Activated naive CD4-positive, alpha-beta T cell treated with Interleukin-2 at 50 U/mL for 16 hours (primary cell): ENCODE results near the gene SMIM29.

Experiments
- DNase-seq: peaks from one replicate; pipeline ENCODE4 v3.0.0-alpha.2; 2020

Gene SMIM29

GRCh38 chr6:34239893-34240292 is 8.9 kb downstream of the SMIM29 start:
- no peak for DNase-seq

DNA sequence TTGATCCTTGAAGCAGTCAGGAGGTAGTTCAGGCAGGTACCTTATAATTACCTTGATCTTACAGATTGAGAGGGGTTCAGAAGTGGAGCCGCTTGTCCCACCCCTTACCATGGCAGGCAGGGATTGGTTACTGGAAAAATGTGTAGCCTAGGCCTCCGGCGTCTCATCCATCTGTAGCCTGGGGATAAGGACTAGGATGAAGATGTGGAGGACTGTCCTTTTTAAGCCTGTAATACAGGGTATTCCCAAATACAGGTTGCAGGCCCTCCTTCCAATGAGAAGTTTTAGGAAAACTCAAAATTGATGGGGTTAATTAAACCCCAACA is 9.3 kb downstream of the SMIM29 start:
- no peak for DNase-seq

GRCh38 chr6:34238585-34239499 is 10.0 kb downstream of the SMIM29 start:
- DNase-seq, result no peak

- peak; percentile 77 for DNase-seq
Measured at GRCh38 chr6:34237722-34238584, 10.9 kb downstream of the SMIM29 start.

GRCh38 chr6:34237316-34237721 is 11.5 kb downstream of the SMIM29 start:
- DNase-seq, result peak; percentile 44

GRCh38 chr6:34236443-34237315 is 12.1 kb downstream of the SMIM29 start, which contains the start of gene HMGA1:
Gene HMGA1 (plus strand): TSS chr6:34236873. CDS start chr6:34240781, 3,908 bp downstream.
- peak; percentile 90 for DNase-seq

DNA sequence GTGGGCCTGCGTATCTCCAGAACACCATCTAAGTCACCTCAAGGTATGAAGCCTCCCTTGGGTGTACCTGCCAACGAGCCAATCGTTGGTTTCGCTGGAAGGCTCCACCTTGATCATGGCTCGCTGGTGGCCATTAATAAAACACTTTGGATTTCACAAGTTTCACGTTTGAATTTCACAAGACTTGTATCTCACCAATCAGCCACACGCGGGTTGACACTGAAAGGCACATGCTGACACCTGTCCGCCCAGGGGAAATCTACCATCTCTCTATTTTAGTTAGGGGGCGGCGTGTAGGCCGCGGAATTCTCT is 12.7 kb downstream of the SMIM29 start:
- DNase-seq, result peak; percentile 66

- DNase-seq, result peak; percentile 69
Measured at GRCh38 chr6:34235307-34236130, 13.3 kb downstream of the SMIM29 start.

DNA sequence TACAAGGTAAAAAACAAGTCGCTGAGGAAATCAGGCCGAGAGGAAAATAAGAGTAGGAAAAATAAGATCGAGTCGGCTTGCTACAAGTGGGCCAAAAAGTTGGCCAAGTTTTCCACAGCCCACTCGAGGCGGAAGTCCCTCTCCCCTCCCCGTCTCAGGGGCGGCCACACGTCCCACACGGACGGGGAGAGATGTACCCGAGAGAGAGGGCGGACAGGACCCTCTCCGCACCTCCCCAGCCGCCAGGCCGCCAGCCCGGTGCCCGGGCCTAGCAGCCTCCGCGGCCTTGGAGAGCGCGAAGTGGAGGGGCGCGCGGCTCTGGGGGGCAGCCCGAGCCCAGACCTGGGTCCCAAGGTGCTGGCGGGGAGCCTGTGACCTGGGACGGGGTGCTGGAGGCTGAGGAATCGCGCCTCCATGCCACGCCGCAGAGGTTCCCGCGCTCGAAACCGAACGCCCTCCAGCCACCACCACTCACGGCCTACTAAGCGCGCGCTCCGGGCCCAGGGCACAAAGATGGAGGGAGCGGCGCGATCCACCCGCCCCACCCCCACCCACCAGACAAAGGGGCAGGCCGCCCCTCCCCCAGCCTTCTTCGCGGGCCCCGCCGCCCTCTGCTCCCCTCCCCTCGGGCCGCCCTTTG is 14.0 kb downstream of the SMIM29 start:
- no peak for DNase-seq

DNA sequence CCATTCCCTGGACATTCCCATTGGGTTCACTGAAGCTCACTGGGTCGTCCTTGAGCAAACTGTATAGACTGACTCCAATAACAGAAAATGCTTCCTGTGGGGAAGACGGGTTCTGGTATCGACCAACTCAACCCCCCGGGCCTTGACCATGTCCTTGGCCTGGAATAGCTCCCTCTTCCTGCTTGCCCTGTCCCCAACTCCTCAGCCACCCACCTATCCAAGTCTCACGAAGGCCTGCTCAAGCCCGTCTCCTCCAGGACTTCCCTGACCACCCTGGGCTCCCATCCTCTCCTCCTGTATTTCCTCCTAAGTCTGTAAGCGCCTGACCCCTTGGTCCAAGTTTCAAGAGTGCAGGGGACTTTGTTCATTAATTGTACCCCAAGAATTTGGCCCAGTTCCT is 14.9 kb downstream of the SMIM29 start:
- DNase-seq, result no peak

DNA sequence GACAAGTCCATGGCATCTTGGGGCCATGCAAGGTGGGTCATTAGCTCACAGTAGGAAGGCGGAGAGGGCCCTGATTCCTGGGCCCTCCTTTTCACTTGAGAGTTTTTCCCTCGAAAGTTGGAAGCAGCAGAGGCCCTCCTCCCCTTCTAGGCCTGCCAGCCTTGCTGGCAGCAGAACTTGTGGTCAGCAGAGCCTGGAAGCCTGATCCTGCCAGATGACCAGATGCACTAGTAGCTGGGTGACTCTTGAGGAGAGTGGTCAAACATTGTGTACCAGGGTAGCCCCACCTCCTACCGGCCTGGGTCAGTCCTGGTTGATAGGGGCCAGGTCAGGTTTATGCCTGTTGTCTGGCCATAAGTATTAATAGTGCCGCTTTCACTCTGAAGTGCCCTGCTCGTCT is 15.9 kb downstream of the SMIM29 start:
- no peak for DNase-seq

GRCh38 chr6:34231566-34232336 is 17.1 kb downstream of the SMIM29 start:
- no peak for DNase-seq

- no peak for DNase-seq
Measured at GRCh38 chr6:34230653-34231371, 18.0 kb downstream of the SMIM29 start.

DNA sequence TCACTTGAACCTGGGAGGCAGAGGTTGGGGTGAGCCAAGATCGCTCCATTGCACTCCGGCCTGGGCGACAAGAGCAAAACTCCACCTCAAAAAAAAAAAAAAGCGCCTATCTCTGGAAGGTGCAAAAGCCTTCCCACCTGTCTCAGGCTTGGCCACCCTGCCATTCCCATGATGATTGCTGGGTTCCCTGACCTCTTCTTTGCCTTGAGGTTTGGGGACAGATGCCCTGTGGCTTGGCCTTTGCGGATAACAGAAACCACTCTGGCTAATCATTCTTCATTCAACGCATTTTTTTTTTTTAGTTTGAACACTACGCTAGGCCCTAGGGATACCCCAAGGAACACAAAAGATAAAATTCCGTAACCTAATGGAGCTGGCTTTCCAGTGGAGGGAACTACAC is 18.9 kb downstream of the SMIM29 start:
- DNase-seq, result no peak

DNA sequence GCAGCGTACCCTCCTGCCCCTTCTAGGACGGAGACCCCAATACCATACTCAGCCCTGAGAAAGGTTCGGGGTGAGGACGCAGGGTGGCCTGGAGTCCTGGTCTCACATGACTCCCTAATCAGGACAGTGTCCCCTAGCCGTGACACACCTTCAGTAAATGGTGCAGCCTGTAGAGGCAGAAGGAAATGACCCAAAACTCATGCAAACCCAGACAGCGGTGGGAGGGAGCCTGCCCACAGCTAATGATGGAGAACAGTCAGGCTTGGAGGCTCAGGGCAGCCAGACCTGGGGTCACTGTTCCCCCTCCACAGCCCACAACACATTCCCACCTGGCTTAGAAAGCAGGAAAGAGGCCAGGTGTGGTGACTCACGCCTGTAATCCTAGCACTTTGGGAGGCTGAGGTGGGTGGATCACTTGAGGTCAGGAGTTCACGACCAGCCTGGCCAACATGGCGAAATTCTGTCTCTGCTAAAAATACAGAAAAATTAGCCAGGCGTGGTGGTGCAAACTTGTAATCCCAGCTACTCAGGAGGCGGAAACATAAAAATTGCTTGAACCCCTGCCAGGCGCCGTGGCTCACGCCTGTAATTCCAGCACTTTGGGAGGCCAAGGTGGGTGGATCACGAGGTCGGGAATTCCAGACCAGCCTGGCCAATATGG is 20.9 kb downstream of the SMIM29 start:
- no peak for DNase-seq

DNA sequence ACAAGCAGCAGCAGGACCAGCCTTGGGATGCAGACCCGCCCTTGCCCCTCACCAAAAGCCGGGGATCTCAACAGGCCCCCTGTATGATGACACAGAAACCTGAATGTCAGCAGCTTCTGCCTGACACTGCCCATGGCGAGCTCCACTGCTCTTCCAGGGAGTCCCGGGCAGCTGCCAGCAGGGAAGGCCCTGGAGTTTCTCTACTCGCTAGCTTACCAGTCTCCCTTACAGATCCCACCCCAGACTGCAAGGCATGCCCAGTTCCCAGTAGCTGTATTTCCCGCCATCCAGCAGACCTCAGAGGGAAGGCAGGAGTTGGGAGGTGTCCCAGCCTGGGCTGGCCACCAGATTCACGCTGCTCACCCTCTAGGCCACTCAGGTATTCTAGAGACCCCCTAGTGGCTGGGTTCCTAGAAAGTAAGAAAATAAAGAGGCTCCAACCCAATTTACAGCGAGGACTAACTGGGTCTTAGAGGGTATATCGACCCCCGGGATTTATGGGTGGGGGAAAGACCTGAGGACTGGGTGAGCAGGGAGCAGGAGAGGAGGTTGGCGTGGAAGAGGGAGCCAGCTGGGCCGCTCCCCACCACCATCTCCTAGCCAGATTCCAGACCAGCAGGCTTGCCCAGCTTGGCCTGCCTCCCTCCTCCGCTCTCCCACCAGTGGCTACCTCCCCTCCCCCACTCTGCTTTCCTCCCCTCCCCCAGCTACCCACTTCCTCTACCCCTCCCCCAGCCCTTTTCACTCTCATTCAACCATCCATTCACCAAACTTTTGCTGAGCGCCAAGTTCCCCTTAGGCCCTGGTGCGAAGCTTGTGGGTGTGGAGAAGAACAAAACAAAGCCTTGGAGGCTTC is 21.8 kb downstream of the SMIM29 start:
- no peak for DNase-seq

DNA sequence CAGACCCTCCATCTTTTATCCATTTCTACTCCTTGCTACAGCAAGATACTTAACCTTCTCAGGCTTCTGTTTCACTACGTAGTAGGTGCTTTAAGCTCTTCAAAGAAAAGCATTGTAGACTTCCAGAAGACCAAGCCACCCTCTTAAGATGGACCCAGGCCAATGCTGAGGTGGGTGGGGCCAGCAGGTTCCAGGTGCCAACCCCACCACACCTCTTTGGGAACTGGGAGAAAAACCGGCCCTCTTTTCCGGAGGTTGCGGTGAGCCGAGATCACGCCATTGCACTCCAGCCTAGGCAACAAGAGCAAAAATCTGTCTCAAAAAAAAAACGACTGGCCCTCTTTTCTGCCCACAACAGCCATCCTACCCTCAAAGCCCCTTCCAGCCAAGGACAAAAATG is 22.7 kb downstream of the SMIM29 start:
- DNase-seq, result no peak

GRCh38 chr6:34225551-34225950 is 23.3 kb downstream of the SMIM29 start:
- no peak for DNase-seq
